ENCODE results near the gene RALGAPB.
"Not testable (repeated sequence)": the region's sequence is repeated elsewhere in the genome, so short reads cannot be mapped to it uniquely, and the experiment has no call there.

The RALGAPB gene

DNA sequence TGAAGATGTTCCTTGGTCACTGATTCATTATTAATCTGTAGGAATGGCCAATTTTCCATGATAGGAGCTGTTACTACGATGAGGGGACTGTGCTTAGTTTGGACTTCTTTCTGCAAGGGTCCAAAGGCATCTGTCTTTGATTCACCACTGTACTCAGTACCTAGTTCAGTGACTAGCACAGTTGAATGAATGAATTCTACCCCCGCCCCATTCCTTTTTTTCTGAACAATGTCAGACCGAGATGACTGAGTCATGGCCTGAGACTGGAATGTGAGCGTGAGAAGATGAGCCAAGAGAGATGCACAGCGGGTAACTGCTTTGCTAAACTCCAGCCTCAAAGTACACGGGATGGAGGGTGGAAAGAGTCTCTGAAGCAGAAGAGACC lies 37.1 kb upstream of the RALGAPB start:
- Mint-ChIP-seq H3K27me3 (no peaks in the 10 kb centered on the region), H3K27ac (peak overlapping the region; percentile 98), H3K4me3 (peak overlapping the region; percentile 95), H3K9me3 (ENCODE audit: low read depth) (no peaks in the 10 kb centered on the region), H3K4me1 (ENCODE audit: low read depth) (peaks cover 27% of the 10 kb centered on the region), H3K36me3 (peaks cover 21% of the 10 kb centered on the region)

DNA sequence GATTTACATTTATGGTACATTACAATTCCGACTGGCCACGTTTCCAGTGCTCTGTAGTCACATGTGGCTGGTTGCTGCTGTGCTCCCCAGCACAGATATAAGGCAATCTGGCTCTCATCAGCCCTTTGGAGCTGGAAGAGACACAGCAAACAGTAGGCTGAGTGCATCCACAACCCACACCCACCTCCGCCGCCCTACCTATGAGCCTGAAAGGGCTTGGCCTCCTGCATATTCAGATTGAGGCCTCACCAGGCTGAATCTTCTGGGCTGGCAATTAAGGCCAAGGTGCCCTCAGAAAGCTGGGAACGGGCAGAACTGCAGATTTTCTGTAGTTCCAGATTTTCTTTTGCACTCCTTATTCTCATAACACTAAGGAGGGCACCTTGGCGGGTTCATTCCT lies 34.8 kb upstream of the RALGAPB start:
- H3K27ac Mint-ChIP-seq, result no peak overlapping the region
- no peak overlapping the region for H3K4me3 Mint-ChIP-seq
- H3K4me1 Mint-ChIP-seq (ENCODE audit: low read depth), result peaks cover 8% of the 10 kb centered on the region
- peaks cover 10% of the 10 kb centered on the region for H3K36me3 Mint-ChIP-seq
- H3K9me3 Mint-ChIP-seq (ENCODE audit: low read depth), result no peaks in the 10 kb centered on the region
- no peaks in the 10 kb centered on the region for H3K27me3 Mint-ChIP-seq

DNA sequence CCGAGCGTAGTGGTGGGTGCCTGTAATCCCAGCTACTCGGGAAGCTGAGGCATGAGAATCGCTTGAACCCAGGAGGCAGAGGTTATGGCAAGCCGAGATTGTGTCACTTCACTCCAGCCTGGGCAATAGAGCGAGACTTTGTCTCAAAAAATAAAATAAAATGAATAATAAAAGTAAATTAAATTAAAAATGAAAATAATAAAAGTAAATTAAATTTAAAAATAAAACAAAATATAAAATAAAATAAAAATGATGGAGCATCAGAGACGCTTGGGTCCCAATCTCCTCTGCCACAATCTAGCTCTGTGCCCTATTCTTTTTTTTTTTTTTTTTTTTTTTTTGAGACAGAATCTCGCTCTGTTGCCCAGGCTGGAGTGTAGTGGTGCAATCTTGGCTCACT lies 31.5 kb upstream of the RALGAPB start:
- H3K4me3 Mint-ChIP-seq, result not testable (repeated sequence)

DNA sequence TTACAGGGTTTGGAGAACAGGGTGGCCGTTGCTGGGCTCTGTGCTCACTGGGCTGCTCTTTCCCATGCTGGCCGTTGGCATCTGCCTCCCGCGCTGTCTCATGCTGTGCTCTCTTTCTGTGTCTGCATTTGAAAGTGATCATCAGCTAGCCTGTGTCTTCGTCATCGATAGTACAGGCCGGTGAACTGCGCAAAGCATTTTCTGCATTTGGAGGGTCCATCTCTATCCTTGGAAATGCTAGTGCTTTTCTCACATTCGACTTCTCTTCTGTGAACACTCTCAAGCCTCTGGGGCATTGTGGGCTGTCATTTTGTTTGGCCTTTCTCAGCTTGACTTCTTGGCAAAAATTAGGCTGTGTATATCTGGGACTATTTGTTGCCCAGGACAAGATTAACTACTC lies 30.7 kb upstream of the RALGAPB start:
- no peak overlapping the region for H3K27ac Mint-ChIP-seq
- no peaks in the 10 kb centered on the region for H3K9me3 Mint-ChIP-seq (ENCODE audit: low read depth)
- peaks cover 9% of the 10 kb centered on the region for H3K4me1 Mint-ChIP-seq (ENCODE audit: low read depth)
- no peak overlapping the region for H3K4me3 Mint-ChIP-seq
- H3K36me3 Mint-ChIP-seq, result no peaks in the 10 kb centered on the region
- H3K27me3 Mint-ChIP-seq, result no peaks in the 10 kb centered on the region

More for the DNA sequence above, 31.5 kb upstream of the RALGAPB start:
- not testable (repeated sequence) for H3K4me1 Mint-ChIP-seq (ENCODE audit: low read depth); H3K9me3 Mint-ChIP-seq (ENCODE audit: low read depth); H3K27me3 Mint-ChIP-seq; H3K36me3 Mint-ChIP-seq; H3K27ac Mint-ChIP-seq

DNA sequence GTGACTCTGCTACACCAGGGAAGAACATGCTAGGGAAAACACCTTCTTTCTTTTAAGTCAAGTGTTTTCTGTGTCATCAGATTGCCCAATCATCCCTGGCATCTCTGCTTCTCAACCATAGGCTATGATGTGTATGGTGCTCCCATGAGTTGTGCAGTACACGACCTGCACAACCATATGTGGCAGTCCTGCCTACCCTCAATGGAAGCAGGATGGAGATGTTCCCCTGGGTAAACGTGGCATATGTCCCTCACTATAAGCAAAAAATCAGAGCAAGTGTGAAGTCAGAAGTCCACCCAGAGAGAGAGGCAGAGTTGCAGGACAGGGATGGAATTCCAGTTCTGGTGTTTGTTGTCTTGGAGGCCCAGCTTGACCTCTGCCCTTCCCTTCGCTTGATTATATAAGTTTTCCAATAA lies 27.3 kb upstream of the RALGAPB start:
- no peak overlapping the region for H3K27ac Mint-ChIP-seq
- peaks cover 8% of the 10 kb centered on the region for H3K36me3 Mint-ChIP-seq
- H3K4me3 Mint-ChIP-seq, result peak overlapping the region; percentile 17
- no peaks in the 10 kb centered on the region for H3K9me3 Mint-ChIP-seq (ENCODE audit: low read depth)
- no peaks in the 10 kb centered on the region for H3K27me3 Mint-ChIP-seq
- peaks cover 27% of the 10 kb centered on the region for H3K4me1 Mint-ChIP-seq (ENCODE audit: low read depth)

DNA sequence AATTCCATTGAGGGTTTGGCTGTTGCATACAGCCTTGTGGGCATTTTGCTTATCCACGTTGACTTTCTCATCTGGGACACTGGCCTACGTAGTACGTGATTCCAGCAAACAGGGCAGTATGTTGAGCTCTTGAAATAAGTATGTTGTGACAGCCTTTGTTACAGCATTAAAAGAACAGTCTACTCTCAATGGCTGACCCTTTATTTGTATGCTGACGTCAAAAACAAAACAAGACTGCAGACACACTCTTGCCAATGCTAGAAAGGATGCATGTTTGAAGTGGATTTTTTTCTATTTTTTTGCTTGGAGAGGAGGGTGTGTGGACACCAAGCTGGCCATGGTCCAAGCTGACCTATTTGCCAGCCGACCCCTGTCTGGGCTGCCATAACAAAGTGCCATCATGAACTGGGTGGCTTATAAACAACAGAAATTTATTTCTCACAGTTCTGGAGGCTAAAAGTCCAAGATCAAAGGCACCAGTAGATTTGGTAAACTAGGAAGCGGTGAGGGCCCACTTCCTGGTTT lies 26.7 kb upstream of the RALGAPB start:
- no peaks in the 10 kb centered on the region for H3K9me3 Mint-ChIP-seq (ENCODE audit: low read depth)

DNA sequence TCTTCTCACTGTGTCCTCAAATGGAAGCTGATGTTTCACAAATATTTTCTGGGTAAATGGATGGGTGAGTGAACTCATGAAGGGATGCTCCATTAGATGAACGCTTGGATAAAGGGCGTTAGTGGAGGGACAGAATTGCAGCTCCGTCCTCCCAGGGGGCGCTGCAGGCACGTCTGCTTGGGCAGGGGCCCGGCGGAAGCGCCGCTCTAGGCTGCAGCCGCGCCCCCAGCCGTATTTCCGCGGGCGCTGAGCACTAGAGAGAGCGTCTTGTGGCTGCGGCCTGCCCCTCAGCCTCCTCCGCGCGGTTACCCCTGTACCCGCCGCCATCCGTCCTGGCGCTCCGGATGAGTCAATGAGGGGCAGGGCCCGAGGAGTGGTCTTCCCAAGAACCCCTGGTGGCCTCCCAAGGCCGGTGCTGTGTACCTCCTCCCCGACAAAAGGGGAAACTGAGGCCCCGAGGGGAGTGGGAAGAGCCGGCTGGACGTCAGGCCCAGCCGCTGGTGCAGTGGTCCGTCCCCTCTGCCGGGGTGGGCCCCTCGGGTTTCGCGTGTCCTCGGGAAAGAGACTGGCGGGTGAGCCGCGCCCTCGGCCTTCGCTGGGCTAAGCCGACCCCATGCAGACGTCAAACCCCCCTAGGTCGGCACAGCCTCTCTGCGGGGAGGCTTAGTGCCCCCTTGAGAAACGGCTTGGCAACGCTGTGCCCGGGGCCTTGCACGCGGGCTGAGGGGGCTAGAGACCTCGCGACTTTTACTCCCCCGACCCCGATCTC lies 26.0 kb upstream of the RALGAPB start:
- Mint-ChIP-seq H3K4me1 (ENCODE audit: low read depth) (peaks cover 33% of the 10 kb centered on the region), H3K9me3 (ENCODE audit: low read depth) (no peaks in the 10 kb centered on the region), H3K27me3 (no peaks in the 10 kb centered on the region), H3K36me3 (peaks cover 12% of the 10 kb centered on the region), H3K4me3 (peak overlapping the region; percentile 77), H3K27ac (peak overlapping the region; percentile 85)

More for the DNA sequence above, 26.7 kb upstream of the RALGAPB start:
- Mint-ChIP-seq H3K4me3 (peak overlapping the region; percentile 77), H3K27me3 (no peaks in the 10 kb centered on the region), H3K36me3 (peaks cover 12% of the 10 kb centered on the region), H3K27ac (peak overlapping the region; percentile 85), H3K4me1 (ENCODE audit: low read depth) (peaks cover 33% of the 10 kb centered on the region)

DNA sequence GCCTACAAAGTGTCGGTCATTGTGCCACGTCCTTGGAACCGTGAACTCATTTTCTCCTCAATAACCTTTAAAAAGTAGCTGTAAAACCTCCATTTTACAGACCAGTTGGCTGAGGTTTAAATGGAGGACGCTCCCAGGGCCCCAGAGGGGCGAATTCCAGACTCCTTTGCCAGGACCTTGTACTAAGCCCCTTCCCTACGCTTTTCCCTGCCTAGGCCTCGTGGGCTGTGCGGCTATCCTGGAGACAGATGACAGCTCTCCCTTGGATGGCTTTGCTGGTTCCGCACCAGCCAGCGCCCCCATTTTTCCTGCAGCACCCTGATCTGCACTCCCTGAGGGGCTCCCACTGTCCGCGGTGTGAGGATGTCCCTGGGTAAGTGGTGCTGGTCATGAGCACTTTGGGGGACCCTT lies 25.4 kb upstream of the RALGAPB start:
- peaks cover 14% of the 10 kb centered on the region for H3K36me3 Mint-ChIP-seq
- no peaks in the 10 kb centered on the region for H3K9me3 Mint-ChIP-seq (ENCODE audit: low read depth)
- H3K4me3 Mint-ChIP-seq, result peak overlapping the region; percentile 77
- no peaks in the 10 kb centered on the region for H3K27me3 Mint-ChIP-seq
- H3K4me1 Mint-ChIP-seq (ENCODE audit: low read depth), result peaks cover 33% of the 10 kb centered on the region
- peak overlapping the region; percentile 62 for H3K27ac Mint-ChIP-seq

DNA sequence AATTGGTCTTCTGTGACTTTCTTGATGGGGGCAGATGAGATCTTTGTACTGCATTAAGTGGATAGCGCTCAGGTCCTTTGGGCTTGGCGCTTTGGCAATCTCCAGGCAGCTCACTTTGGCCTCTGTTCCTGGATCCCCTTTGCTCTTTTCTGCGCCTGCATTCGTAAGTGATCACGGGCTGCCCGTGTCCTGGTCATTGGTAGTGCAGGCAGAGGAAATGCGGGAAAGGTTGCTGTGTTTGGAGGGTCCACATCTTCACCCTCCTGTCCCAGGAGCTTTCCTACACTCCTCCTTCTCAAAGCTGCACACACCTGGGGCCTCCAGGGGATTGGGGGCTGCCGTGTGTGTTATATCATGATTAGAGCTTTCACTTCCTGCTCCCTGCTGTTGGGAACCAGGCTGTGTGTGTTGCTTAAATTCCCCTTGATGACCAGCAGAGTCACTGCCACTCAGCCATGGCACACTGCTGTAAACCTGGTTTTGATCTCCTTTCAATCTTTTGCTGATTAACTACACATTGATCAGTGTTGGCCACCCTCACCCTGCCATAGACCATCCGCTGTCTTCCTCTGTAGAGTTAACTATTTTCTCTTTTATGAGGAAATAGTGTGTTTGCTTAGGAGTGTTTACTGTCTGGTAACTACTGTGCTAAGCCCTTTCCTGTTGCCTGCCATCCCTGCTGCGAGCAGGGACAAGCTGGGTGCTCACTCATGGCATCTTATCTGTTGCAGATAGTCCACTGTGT lies 24.5 kb upstream of the RALGAPB start:
- H3K36me3 Mint-ChIP-seq, result peaks cover 18% of the 10 kb centered on the region
- peak overlapping the region; percentile 50 for H3K27ac Mint-ChIP-seq
- H3K27me3 Mint-ChIP-seq, result no peaks in the 10 kb centered on the region
- H3K9me3 Mint-ChIP-seq (ENCODE audit: low read depth), result no peaks in the 10 kb centered on the region
- H3K4me3 Mint-ChIP-seq, result peak overlapping the region; percentile 77
- H3K4me1 Mint-ChIP-seq (ENCODE audit: low read depth), result peaks cover 33% of the 10 kb centered on the region

DNA sequence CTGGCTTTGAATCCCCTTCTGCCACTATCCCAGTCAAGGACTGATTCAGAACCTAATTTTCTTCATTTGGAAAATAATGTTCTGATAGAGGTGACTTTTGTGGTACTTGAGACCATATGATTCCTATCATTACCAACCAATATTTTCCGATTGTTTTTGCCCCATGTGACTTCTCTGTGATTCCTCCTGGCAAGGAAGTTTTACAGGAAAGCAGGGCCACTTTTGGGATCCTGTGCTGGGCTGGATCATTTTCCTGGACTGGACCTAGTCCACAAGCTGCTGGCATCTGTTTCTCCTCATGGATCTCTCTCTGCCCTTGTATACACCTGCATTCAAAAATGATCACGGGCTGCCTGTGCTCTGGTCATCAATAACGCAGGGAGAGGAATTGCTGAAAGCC lies 23.6 kb upstream of the RALGAPB start:
- no peaks in the 10 kb centered on the region for H3K9me3 Mint-ChIP-seq (ENCODE audit: low read depth)

DNA sequence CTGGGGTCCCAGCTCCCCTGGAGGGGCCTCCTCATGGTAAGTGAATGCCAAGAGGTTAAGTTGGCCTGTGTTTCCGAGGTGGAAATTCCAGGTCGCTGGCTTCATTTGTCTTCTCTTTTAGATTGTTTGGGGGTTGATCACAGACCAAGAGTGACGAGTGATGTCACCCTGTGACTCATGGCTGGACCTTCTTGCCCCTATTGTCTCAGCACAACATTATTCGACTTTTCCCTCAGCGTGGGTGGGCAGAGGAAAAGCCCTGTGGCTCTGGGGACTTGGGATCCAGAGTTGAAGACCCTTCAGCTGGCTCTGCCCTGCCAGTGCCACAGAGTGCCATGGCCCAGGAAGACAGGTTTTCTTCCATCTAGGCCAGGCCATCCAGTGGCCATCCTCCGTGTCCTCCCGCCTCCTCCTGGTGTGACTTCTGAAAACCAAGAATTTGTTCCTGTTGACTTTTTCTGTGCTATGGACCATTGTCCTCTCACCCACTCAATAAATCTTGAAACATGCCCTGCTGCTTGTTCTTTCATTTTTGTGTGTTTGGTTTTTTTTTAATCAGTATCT lies 22.1 kb upstream of the RALGAPB start:
- no peaks in the 10 kb centered on the region for H3K27me3 Mint-ChIP-seq
- peak overlapping the region; percentile 11 for H3K4me3 Mint-ChIP-seq
- H3K27ac Mint-ChIP-seq, result peak overlapping the region; percentile 36
- H3K4me1 Mint-ChIP-seq (ENCODE audit: low read depth), result peaks cover 31% of the 10 kb centered on the region
- H3K36me3 Mint-ChIP-seq, result peaks cover 18% of the 10 kb centered on the region
- H3K9me3 Mint-ChIP-seq (ENCODE audit: low read depth), result no peaks in the 10 kb centered on the region

More for the DNA sequence above, 23.6 kb upstream of the RALGAPB start:
- Mint-ChIP-seq H3K27ac (no peak overlapping the region), H3K27me3 (no peaks in the 10 kb centered on the region), H3K36me3 (peaks cover 18% of the 10 kb centered on the region), H3K4me3 (peak overlapping the region; percentile 23), H3K4me1 (ENCODE audit: low read depth) (peaks cover 33% of the 10 kb centered on the region)

DNA sequence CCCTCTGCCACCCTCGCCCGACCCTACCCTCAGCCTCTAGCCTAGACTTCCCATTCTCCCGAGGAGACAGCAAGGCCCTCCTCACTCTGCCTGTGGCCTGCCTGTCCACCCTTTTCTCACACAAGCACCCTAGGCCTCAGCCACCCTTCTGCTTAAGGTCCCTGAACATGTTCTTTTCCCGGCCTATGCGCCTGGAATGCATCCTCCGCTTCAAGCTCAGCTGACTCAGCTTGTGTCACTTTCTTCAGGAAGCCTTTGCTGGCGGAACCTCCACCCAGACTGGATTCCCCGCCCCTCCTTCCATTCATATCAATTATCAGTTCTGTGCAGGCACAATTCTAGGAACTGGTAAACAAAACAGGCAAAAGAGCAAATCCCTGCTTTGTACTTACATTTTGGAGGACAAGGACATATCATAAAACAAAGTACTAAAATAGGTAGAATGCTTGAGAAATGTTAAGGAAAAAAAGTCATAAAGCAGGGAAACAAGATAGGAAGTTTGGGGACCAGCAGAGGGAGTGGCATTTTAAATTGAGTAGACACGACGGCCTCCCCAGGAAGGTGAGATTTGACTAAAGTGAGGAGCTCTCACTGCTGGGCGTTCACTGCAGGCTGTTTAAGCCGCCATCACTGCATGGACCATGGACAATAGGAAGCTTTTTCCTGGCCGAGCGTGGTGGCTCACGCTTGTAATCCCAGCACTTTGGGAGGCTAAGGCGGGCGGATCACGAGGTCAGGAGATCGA lies 19.6 kb upstream of the RALGAPB start:
- no peak overlapping the region for H3K27ac Mint-ChIP-seq
- H3K4me1 Mint-ChIP-seq (ENCODE audit: low read depth), result peaks cover 20% of the 10 kb centered on the region
- H3K27me3 Mint-ChIP-seq, result no peaks in the 10 kb centered on the region
- H3K4me3 Mint-ChIP-seq, result no peak overlapping the region
- no peaks in the 10 kb centered on the region for H3K9me3 Mint-ChIP-seq (ENCODE audit: low read depth)
- H3K36me3 Mint-ChIP-seq, result peaks cover 18% of the 10 kb centered on the region

DNA sequence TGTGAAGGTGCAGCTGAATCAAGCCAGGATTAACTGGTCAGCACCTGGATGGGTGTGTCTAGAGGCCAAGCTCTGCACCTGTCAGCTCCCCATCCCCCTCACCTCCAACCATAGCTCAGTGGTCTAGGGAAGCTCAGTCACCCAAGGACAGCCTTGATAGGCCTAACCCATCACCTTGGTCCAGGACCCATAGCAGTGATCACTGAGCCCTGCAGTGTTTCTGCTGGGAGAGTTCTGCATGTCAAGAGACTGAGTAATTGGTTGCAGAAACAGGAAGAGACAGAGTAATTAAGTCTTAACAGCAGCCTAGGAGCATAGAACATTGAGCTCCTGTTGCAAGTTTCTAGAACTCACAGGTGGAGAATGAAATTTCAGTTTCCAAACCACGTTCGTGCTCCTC lies 18.7 kb upstream of the RALGAPB start:
- Mint-ChIP-seq H3K27ac (no peak overlapping the region), H3K36me3 (peaks cover 16% of the 10 kb centered on the region), H3K4me1 (ENCODE audit: low read depth) (peaks cover 15% of the 10 kb centered on the region), H3K4me3 (no peak overlapping the region), H3K27me3 (no peaks in the 10 kb centered on the region), H3K9me3 (ENCODE audit: low read depth) (no peaks in the 10 kb centered on the region)

DNA sequence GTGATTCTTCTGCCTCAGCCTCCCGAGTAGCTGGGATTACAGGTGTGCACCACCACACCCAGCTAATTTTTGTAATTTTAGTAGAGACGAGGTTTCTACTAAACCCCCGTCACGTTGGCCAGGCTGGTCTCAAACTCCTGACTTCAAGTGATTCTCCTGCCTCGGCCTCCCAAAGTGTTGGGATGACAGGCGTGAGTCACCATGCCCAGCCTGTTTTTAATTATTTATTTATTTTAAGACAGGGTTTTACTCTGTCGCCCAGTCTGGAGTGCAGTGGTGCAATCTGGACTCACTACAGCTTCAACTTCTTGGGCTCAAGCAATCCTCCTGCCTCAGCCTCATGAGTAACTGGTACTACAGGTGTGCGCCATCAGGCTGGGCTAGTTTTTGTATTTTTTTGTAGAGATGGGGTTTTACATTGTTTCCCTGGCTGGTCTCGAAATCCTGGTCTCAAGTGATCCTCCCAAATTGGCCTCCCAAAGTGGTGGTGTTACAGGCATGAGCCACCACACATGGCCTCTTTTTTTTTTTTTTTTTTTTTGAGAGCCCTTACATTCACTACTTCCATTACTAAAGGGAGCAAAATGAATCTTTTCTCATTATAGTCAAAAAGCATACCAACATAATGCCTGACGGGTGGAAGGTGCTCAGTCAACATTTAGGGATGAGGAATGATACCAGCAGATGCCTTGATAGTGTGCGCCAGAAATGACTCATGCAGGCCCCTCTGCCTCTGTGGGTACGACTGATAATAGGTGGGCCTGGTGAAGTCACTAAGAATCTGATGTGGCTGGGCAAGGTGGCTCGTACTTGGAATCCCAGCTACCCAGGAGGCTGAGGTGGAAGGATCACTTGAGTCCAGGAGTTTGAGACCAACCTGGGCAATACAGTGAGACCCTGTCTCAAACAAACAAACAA lies 17.8 kb upstream of the RALGAPB start:
- Mint-ChIP-seq H3K4me3 (no peak overlapping the region), H3K36me3 (peaks cover 11% of the 10 kb centered on the region), H3K4me1 (ENCODE audit: low read depth) (peaks cover 8% of the 10 kb centered on the region), H3K9me3 (ENCODE audit: low read depth) (no peaks in the 10 kb centered on the region), H3K27ac (no peak overlapping the region), H3K27me3 (no peaks in the 10 kb centered on the region)
